Esophagus squamous epithelium (tissue), 4 donors: ENCODE measurements around the gene AIP.

Source experiments
- POLR2A ChIP-seq, 4 donors: fragments of 450-650 bp; IDR thresholded peaks; one replicate each; pipeline ENCODE4 v1.6.1; 2017; ENCODE audit warnings: antibody characterized with exemption in 4 of 4, mild to moderate bottlenecking in 4 of 4, moderate library complexity in 3 of 4
- TF ChIP-seq, protein P1 (sequence below), 6 experiments: fragments of 450-650 bp in 4 of 6; fragments of 200-600 bp in 2 of 6; sonication (generic) in 2 of 6; IDR thresholded peaks; one replicate each; pipeline ENCODE4 v1.5.1; 2016 to 2019; ENCODE audit warnings: antibody characterized with exemption in 6 of 6, mild to moderate bottlenecking in 4 of 6, moderate library complexity in 4 of 6

DNA sequence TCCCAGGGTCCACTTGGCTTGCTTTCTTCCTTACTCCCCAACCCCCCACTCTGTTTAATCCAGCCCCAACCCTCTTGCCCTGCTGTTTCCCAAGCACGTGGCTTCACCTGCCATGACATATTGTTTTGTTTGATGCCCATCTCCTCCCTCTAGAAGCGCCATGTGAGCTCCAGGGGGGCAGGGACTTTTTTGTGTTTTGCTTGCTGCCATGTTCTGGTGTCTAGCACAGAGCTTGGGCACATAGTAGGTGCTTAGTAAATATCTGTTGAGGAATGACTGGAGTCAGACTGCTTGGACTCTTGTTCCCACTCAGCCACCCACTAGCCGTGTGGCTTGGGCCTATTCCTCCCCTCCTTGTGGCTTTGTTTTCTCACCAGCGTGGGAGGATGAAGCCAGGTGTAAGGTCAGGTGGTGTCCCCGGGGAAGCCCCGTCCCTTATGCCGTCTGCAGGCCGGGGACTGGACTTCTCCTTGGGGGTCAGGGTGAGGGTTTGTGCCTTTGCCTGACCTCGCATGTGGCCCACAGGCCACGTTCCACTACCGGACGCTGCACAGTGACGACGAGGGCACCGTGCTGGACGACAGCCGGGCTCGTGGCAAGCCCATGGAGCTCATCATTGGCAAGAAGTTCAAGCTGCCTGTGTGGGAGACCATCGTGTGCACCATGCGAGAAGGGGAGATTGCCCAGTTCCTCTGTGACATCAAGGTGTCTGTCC lies 3.8 kb downstream of the AIP start:
- TF ChIP-seq, protein P1, sequence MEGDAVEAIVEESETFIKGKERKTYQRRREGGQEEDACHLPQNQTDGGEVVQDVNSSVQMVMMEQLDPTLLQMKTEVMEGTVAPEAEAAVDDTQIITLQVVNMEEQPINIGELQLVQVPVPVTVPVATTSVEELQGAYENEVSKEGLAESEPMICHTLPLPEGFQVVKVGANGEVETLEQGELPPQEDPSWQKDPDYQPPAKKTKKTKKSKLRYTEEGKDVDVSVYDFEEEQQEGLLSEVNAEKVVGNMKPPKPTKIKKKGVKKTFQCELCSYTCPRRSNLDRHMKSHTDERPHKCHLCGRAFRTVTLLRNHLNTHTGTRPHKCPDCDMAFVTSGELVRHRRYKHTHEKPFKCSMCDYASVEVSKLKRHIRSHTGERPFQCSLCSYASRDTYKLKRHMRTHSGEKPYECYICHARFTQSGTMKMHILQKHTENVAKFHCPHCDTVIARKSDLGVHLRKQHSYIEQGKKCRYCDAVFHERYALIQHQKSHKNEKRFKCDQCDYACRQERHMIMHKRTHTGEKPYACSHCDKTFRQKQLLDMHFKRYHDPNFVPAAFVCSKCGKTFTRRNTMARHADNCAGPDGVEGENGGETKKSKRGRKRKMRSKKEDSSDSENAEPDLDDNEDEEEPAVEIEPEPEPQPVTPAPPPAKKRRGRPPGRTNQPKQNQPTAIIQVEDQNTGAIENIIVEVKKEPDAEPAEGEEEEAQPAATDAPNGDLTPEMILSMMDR (IDR thresholded peaks at IDR 0.05) = no peak
- TF ChIP-seq POLR2A (IDR thresholded peaks at IDR 0.05) = no peak
